Common myeloid progenitor, CD34-positive (primary cell): Measurements from ENCODE around the gene ADGRL2.

ENCODE experiments used
- CTCF ChIA-PET: fragments of 350-600 bp; sonication (Branson Sonifier 250); formaldehyde crosslinking; loops from one replicate; lab custom pipeline; 2021; ENCODE audit warnings: antibody characterized with exemption; lab: Charles Lee
- POLR2A ChIA-PET: fragments of 350-600 bp; sonication (Branson Sonifier 250); formaldehyde crosslinking; loops from one replicate; lab custom pipeline; 2021; ENCODE audit warnings: antibody characterized with exemption; lab: Charles Lee
- DNase-seq, 3 donors: peaks; one replicate each; pipeline versions ENCODE4 v3.0.0 to v3.0.0-alpha.2; 2013
- H3K27ac ChIP-seq, 2 experiments: 1 replicate in 1 of 2; 2 replicates in 1 of 2; pipeline ENCODE4 v1.7.0; 2013; ENCODE audit warnings: inconsistent platforms in 2 of 2, low read length in 2 of 2, mild to moderate bottlenecking in 2 of 2, low read depth in 1 of 2, moderate library complexity in 1 of 2; ENCODE audit not compliant: severe bottlenecking in 2 of 2, insufficient read depth in 1 of 2, poor library complexity in 1 of 2
- H3K27me3 ChIP-seq, 5 experiments: replicated peaks in 2 of 5; 1 replicate in 3 of 5; 2 replicates in 2 of 5; pipeline versions ENCODE4 v1.6.1 to v1.7.0; 2013; ENCODE audit warnings: low read length in 4 of 5, mild to moderate bottlenecking in 2 of 5, moderate library complexity in 2 of 5, inconsistent platforms in 1 of 5; ENCODE audit not compliant: insufficient read depth in 5 of 5, control insufficient read depth in 4 of 5
- H3K36me3 ChIP-seq, 4 experiments: 1 replicate in 2 of 4; 2 replicates in 2 of 4; pipeline versions ENCODE4 v1.6.1 to v1.7.0; 2013; ENCODE audit warnings: low read length in 3 of 4, control low read depth in 1 of 4, mild to moderate bottlenecking in 1 of 4; ENCODE audit not compliant: control insufficient read depth in 4 of 4, insufficient read depth in 4 of 4
- H3K4me1 ChIP-seq, 4 experiments: 1 replicate in 3 of 4; 2 replicates in 1 of 4; pipeline versions ENCODE4 v1.6.1 to v1.7.1; 2013; ENCODE audit warnings: low read length in 3 of 4, mild to moderate bottlenecking in 3 of 4, control low read depth in 1 of 4, inconsistent platforms in 1 of 4, moderate library complexity in 1 of 4; ENCODE audit not compliant: control insufficient read depth in 4 of 4, insufficient read depth in 4 of 4; ENCODE audit errors: control extremely low read depth in 1 of 4
- H3K4me3 ChIP-seq, 7 experiments: 1 replicate in 4 of 7; 2 replicates in 3 of 7; pipeline versions ENCODE4 v1.5.1 to v1.7.0; 2013; ENCODE audit warnings: mild to moderate bottlenecking in 7 of 7, low read length in 6 of 7, moderate library complexity in 6 of 7, inconsistent platforms in 2 of 7, low read depth in 2 of 7, control low read depth in 1 of 7; ENCODE audit not compliant: insufficient read depth in 4 of 7, control insufficient read depth in 1 of 7; ENCODE audit errors: extremely low read depth in 1 of 7
- H3K9me3 ChIP-seq, 5 experiments: 1 replicate in 4 of 5; 2 replicates in 1 of 5; pipeline versions ENCODE4 v1.6.1 to v1.7.1; 2013; ENCODE audit warnings: low read length in 4 of 5, mild to moderate bottlenecking in 2 of 5, inconsistent platforms in 1 of 5, low read depth in 1 of 5, moderate library complexity in 1 of 5; ENCODE audit not compliant: control insufficient read depth in 4 of 5, insufficient read depth in 2 of 5; ENCODE audit errors: control extremely low read depth in 1 of 5
- WGBS: methylation state at CpG from one replicate; pipeline ENCODE4 v1.1.5; 2013; ENCODE audit not compliant: insufficient coverage; 5-methylcytosine and 5-hydroxymethylcytosine counted together

The ADGRL2 gene

DNA sequence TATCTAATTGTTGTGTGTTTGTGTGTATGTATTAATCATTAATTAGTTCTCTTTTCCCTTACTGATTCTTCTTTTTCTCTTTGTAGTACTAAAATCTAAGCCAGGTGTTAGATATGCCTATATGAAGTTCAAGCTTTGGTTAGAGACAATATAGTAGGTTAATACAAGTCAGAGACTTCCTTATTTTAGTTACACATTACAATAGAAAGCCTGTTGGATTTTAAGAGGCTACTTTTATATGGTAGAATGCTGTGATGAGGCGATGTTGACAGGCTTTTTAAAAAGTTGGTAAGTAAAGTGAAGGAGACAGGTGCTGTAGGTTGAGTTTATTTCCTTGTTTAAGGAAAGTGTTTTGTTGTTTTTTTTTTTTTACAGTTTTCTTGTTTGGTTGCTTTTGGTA lies 45.9 kb downstream of the ADGRL2 start:
- WGBS: no CpG with 5 or more reads among the region's 1 CpG
- POLR2A ChIA-PET: no interaction called here
- H3K9me3 ChIP-seq: no peaks in the 10 kb centered on the region

DNA sequence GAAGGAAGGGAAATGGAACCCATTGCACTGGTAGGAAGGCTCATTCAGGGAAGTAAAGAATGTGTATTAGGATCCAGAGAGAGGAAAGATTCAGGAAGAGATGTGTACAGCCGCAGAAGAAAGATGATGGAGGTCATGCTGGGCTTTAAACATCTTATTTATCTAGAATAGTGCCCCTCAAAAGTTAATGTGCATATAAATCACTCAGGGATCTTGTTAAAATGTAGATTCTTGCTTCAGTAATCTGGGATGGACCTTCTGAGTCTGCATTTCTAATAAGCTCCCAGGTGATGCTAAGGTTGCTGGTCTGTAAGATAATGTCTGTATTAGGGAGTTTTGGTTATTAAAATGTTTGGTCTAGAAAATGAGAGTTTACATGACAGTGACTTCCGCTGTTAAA lies 46.3 kb downstream of the ADGRL2 start:
- DNase-seq: no peak
- WGBS: no CpG with 5 or more reads among the region's 2 CpGs
- POLR2A ChIA-PET: no interaction called here
- Histone ChIP-seq H3K4me1 (no peaks in the 10 kb centered on the region), H3K27ac (no peak overlapping the region), H3K4me3 (no peak overlapping the region), H3K27me3 (peaks cover 0 to 12% (median 0%) of the 10 kb centered on the region in 5 experiments), H3K9me3 (no peaks in the 10 kb centered on the region), H3K36me3 (no peaks in the 10 kb centered on the region)
- CTCF ChIA-PET: no interaction called here

More for the DNA sequence above, 45.9 kb downstream of the ADGRL2 start:
- no peaks in the 10 kb centered on the region for H3K36me3 ChIP-seq
- no peaks in the 10 kb centered on the region for H3K4me1 ChIP-seq
- CTCF ChIA-PET: no interaction called here
- peaks cover 0 to 17% (median 0%) of the 10 kb centered on the region in 5 experiments for H3K27me3 ChIP-seq
- no peak overlapping the region for H3K4me3 ChIP-seq
- DNase-seq: no peak
- H3K27ac ChIP-seq: no peak overlapping the region

DNA sequence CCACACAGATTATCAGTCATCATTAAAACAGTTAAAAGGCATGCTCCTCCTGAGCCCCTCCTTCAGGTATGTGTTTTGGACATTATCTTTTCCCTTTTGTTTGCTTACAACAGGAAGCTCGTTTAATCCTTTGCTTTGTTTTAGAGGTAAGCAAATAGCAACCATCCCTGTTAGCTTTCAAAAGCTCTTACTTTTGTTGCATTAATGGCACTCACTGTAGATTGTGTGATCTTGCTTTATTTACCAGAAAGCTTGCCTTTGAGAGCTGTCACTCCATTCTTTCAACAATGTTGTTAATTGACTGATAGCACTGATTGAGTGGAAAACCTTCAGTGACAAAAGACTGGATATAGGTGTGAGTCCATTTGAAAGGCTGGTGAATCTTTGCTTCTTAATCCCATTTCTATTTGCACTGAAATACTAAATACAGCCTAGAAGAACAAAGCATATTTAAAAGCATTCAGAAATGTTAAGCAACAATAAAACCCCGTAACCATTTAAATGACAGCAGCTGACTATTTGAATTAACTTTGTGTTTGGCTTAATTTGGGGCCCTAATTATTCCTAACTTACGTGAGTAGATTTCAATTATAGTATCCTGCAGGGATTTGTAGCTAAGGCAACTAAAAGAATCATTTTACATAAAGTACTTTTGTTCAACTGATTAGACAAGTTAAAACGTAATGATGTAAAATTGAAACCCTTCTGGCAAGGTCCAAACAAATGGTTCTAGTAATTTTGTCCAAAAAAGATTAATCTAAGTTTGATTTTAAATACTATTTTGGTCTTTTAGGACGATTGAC lies 48.3 kb downstream of the ADGRL2 start:
- no peak for DNase-seq
- Histone ChIP-seq H3K27ac (no peak overlapping the region), H3K4me1 (no peaks in the 10 kb centered on the region), H3K36me3 (no peaks in the 10 kb centered on the region), H3K27me3 (peaks cover 0 to 10% (median 0%) of the 10 kb centered on the region in 5 experiments), H3K4me3 (no peak overlapping the region), H3K9me3 (no peaks in the 10 kb centered on the region)
- ChIA-PET POLR2A (no interaction called here), CTCF (interaction anchor here (0.9 kb wide), 1 partner anchor 91 kb away, joined by 3 read pairs; no protein-coding TSS in a partner anchor)
- 83% methylated on average over 2 of the region's 5 CpGs for WGBS

DNA sequence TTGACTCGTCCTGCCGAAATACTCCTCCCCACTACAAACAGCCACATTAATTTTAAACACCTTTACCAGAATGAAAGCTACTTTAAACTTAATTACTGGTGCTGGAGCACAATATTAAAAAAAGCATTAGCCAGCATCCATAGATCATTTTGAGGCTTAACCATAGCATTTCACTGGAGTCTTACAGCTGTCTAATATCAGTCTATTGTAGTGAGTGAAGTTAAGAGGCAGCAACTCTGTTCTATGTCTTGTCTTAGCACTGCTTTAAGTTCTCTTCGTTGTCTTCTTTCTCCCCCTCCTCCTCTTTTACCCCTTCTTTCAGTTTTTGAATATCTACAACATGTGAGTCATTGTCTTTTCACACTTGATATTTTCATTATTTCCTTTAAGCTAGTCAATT lies 49.3 kb downstream of the ADGRL2 start:
- no peak for DNase-seq
- Histone ChIP-seq H3K4me1 (no peaks in the 10 kb centered on the region), H3K27ac (no peak overlapping the region), H3K4me3 (no peak overlapping the region), H3K27me3 (peaks cover 0 to 9% (median 0%) of the 10 kb centered on the region in 5 experiments), H3K36me3 (no peaks in the 10 kb centered on the region), H3K9me3 (no peaks in the 10 kb centered on the region)
- CTCF ChIA-PET: no interaction called here
- POLR2A ChIA-PET: no interaction called here
- no CpG with 5 or more reads among the region's 3 CpGs for whole genome bisulfite sequencing

DNA sequence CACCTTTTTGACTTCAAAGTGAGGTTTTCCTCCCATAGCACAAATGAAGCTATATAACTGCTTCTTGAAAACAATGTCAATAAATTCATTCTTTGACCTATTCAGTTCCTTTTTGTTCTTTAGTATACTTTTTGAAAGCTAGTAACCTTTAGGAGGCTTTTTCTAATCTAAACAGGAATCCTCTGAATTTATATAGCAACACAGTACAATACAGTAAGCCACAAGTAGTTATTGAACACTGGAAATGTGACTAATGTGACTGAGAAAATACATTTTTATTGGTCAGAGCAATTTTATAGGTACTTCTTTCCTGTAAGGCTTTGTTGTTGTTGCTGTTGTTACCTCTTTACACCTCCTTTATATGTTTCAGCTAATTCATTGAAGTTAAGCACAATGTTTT lies 49.8 kb downstream of the ADGRL2 start:
- no peaks in the 10 kb centered on the region for H3K36me3 ChIP-seq
- no peak overlapping the region for H3K27ac ChIP-seq
- no peaks in the 10 kb centered on the region for H3K4me1 ChIP-seq
- H3K4me3 ChIP-seq: no peak overlapping the region
- H3K9me3 ChIP-seq: no peaks in the 10 kb centered on the region
- H3K27me3 ChIP-seq: peaks cover 0 to 9% (median 0%) of the 10 kb centered on the region in 5 experiments
- CTCF ChIA-PET: no interaction called here
- POLR2A ChIA-PET: no interaction called here
- no peak for DNase-seq

DNA sequence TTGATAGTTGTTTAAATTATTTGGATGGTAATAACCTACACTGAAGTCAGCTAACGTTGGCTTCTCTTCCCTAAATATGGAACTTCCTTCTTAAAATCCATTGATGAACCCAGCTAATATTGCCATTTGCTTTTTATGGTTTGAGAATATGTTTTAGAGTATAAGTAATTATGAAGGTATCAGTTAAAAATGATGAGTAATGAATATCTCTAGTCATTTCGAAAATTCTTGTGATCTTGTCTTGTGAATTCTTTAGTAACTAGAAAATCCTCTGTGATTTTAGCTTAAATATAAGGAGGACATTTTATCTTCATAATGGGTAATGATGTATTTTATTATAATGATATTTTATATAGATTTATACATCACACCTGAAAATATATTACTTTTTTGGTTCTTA lies 50.5 kb downstream of the ADGRL2 start:
- CTCF ChIA-PET: no interaction called here

DNA sequence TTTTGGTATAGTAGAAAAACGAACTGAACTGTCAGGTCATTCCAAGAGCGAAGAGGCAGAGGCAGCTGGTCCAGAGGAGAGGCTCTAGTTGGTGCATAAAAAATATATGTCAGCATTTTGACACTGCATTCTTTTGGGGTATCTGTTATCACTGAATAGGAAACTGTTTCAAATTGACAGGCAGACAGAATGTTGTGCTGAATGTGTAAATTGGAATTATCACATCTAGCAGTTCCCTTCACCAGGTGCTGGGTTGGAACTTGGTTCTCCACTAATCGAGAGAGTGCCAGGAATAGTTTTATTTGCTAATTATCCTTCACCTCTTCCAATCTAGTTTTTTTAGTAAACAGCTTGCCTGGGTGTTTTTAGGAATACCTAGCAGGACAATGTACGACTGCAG lies 52.2 kb downstream of the ADGRL2 start:
- Histone ChIP-seq H3K4me3 (no peak overlapping the region), H3K27me3 (peaks cover 0 to 7% (median 2%) of the 10 kb centered on the region in 5 experiments), H3K9me3 (no peaks in the 10 kb centered on the region), H3K36me3 (no peaks in the 10 kb centered on the region), H3K27ac (no peak overlapping the region), H3K4me1 (no peaks in the 10 kb centered on the region)
- POLR2A ChIA-PET: no interaction called here
- no peak for DNase-seq
- WGBS: 100% methylated on average over 3 of the region's 4 CpGs
- CTCF ChIA-PET: no interaction called here

More for the DNA sequence above, 50.5 kb downstream of the ADGRL2 start:
- POLR2A ChIA-PET: no interaction called here
- Histone ChIP-seq H3K27ac (no peak overlapping the region), H3K9me3 (no peaks in the 10 kb centered on the region), H3K4me3 (no peak overlapping the region), H3K36me3 (no peaks in the 10 kb centered on the region), H3K4me1 (no peaks in the 10 kb centered on the region), H3K27me3 (peaks cover 0 to 9% (median 2%) of the 10 kb centered on the region in 5 experiments)
- WGBS: no CpG with 5 or more reads among the region's 2 CpGs
- DNase-seq: no peak
